HL-60/S4 treated with phorbol 12-myristate 13-acetate at 8.2 ng/mL for 4 days and 3 days (cell line): ENCODE results near the gene HSPA1A.

Experiments
- in situ Hi-C: fragments of 300-500 bp; cut with MboI; formaldehyde crosslinking; loops from 2 replicates; pipeline ENCODE4 v1.15.0; 2022; ENCODE audit warnings: low sequenced_read_pairs

Gene HSPA1A

DNA sequence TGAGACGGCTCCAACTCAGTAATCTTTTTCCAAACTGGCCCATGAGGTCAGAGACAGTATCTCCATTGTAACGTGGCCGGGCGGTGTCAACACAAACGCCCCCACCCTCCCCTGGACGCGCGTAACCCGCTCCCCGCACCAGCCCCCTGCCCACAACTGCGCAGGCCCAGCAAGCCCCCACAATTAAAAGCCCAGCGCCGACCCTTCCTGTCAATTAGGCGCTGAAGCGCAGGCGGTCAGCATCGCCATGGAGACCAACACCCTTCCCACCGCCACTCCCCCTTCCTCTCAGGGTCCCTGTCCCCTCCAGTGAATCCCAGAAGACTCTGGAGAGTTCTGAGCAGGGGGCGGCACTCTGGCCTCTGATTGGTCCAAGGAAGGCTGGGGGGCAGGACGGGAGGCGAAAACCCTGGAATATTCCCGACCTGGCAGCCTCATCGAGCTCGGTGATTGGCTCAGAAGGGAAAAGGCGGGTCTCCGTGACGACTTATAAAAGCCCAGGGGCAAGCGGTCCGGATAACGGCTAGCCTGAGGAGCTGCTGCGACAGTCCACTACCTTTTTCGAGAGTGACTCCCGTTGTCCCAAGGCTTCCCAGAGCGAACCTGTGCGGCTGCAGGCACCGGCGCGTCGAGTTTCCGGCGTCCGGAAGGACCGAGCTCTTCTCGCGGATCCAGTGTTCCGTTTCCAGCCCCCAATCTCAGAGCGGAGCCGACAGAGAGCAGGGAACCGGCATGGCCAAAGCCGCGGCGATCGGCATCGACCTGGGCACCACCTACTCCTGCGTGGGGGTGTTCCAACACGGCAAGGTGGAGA lies at the start of gene HSPA1A, which contains the start of gene HSPA1L:
Gene HSPA1A (plus strand): TSS at position 519 of the 814 bp plus-strand sequence. CDS start 214 bp downstream, at position 733.
Gene HSPA1L (minus strand): TSS at position 259 of the 814 bp plus-strand sequence. CDS start 3,311 bp downstream, outside the sequence.
- in situ Hi-C loops = no loop called here

- in situ Hi-C loops = loop anchor here (10.0 kb wide), 1 partner anchor 81 kb away; the partner anchor contains the start of gene LY6G5C
Measured at GRCh38 chr6:31765559-31765909, 49.8 kb upstream of the HSPA1A start.

- in situ Hi-C loops = loop anchor here (10.0 kb wide), 1 partner anchor 81 kb away; the partner anchor contains the start of gene LY6G5C
Measured at GRCh38 chr6:31765910-31766794, 49.2 kb upstream of the HSPA1A start.

- in situ Hi-C loops = loop anchor here (10.0 kb wide), 1 partner anchor 82 kb away; the partner anchor contains the start of gene LY6G5C
Measured at GRCh38 chr6:31767096-31767645, 48.2 kb upstream of the HSPA1A start.

DNA sequence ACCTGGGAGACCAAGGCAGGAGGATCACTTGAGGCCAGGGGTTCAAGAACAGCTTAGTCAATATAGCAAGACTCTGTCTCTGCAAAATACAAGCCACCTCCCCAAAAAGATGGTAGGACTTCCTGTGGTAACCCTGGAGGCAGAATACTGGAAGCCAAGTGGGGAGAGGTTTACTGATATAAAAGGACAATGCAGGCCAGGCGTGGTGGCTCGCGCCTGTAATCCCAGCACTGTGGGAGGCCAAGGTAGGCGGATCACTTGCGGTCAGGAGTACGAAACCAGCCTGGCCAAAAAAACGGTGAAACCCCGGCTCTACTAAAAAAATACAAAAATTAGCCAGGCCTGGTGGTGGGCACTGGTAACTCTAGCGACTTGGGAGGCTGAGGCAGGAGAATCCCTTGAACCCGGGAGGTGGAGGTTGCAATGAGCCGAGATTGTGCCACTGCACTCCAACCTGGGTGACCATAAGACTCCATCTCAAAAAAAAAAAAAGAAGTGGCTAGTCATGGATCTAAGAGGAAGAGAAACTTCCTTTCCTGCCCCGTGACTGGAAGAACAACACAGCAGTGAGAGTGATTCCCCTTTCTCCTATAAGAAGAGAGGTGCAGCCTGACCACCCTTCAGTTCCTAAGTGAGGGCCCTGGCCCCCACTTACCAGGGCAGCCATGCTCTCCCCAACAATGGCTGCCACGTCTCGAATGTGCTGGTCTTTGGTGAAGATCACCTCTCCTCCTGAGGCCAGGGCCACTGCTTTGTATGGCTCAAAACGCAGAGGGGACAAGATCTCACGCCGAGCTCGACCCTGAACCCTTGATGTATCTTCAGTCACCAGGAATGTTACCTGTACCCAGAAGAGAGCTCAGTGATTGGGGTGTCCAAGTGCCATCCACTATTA lies 46.7 kb upstream of the HSPA1A start:
- in situ Hi-C loops = loop anchor here (10.0 kb wide), 1 partner anchor 84 kb away; the partner anchor contains the start of gene LY6G5C

DNA sequence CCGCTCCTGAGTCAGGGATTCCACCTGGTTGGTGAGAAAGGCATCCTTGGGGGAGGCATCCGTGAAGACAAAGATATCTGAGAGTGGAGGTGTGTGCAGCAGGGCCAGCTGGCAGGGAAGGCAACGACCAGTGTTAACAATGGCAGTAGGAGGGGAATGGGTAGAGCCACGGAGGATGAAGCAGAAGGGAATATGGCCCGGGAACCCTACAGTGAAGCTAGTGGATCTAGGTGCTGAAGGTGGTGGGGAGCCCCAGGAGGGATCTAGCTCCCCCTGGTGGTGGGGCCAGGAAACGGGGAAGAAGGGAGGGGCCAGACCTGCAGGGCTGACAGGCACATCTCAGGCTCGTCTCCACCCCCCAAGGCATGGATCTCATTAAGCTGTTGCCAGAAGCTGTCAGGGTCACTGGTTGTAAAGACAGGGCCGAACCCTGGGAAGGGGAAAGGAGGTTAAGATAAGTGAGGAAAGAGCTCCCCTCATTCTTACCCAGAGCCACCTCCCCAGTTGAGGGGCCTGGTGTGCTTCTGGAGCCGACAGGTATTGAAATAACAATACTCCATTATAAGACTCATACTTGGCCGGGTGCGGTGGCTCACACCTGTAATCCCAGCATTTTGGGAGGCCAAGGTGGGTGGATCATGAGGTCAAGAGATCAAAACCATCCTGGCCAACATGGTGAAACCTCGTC lies 45.5 kb upstream of the HSPA1A start:
- in situ Hi-C loops = loop anchor here (10.0 kb wide), 1 partner anchor 85 kb away; the partner anchor contains the start of gene LY6G5C

DNA sequence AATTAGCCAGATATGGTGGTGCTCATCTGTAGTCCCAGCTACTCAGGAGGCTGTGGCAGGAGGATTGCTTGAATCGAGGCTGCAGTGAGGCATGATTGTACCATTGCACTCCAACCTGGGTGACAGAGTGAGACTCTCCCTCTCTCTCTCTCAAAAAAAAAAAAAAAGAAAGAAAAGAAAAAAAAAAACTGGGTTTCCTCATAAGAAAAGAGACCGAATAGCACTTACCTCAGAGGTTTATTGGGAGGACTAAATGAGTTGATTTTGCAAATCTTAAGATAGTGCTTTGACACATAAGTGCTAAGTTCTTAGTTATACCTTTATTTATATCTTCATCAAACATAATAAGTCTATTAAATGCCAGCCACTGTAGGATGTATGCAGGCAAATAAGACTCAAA lies 44.5 kb upstream of the HSPA1A start:
- in situ Hi-C loops = no loop called here

DNA sequence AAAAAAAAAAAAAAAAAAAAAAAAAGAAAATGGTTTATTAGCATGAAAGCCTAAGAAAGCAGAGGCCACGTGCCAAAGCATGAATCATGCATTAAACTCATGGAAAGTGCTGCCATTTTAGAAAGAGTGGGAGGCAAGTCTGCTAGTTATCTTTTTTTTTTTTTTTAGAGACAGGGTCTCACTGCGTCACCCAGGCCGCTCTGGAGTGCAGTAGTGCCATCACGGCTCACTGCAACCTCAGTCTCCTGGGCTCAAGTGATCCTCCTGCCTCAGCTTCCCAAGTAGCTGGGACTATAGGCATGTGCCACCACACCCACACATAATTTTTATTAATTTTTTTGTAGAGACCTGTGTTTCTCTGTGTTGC lies 43.4 kb upstream of the HSPA1A start:
- in situ Hi-C loops = no loop called here

DNA sequence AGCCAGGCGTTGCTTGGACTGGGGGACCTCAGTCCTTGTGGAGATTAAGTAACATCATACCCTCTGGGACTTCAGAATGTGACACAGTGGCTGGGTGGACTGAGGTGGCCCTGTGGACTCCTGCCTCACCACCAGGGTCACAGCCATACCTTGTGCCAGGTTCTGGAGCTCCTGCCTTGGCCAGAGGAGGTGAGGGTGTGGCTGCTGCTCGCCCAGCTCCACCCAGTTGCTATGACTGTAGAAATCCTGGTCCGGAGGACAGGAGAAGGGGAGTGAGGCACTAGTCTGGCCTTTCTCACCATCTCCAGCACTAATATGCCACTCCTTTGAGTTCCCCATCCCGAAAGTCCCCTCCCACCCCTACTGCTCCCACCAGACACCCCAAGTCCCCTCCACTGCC lies 40.2 kb upstream of the HSPA1A start:
- in situ Hi-C loops = no loop called here

- in situ Hi-C loops = no loop called here
Measured at GRCh38 chr6:31775633-31776484, 39.5 kb upstream of the HSPA1A start.

DNA sequence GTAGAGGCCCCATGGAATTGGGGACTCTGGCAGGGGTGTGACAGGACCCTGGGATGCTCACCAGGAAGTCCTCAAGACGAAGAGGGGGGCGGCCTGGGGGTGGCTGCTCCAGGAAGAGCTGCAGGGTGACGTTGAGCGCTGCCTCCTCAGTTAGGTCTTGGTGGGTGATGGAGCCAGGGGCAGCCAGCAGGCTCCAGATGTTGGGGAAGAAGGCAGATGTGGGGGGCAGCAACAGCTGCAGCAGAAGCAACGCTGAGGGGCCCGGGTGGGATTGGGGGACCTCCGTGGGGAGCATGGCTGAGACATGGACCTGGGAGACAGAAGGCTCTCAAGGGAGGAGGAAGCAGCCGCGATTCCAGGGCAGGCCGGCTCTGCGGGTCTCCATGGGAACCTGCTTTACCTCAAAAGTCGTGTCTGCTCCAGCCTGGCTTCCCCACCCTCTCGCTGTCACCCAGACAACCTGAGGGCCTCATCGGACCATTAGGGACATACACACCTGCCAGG lies 38.8 kb upstream of the HSPA1A start:
- in situ Hi-C loops = no loop called here

- in situ Hi-C loops = no loop called here
Measured at GRCh38 chr6:31776989-31777666, 38.2 kb upstream of the HSPA1A start, which contains the start of gene VWA7. Gene VWA7 (minus strand): TSS chr6:31777328. CDS start chr6:31776779, 549 bp downstream.

- in situ Hi-C loops = no loop called here
Measured at GRCh38 chr6:31777667-31778050, 37.7 kb upstream of the HSPA1A start.

DNA sequence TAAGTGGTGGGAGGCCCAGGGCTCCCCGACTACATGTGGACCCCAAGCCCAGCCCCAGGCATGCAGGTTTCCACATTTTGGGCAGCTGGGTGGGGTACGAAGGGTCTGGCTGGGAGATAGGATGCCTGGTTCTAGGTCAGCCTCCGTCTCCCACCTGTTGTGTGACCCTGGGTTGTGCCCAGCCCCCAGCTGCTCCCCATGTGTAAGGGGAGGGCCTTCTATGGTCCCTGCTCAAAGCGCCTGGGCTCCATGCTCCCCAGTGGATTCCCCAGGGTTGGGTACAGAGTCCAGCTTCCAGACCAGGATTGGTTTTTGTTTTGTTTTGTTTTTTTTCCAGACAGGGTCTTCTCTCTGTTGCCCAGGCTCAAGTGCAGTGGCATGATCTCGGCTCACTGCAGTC lies 37.1 kb upstream of the HSPA1A start:
- in situ Hi-C loops = no loop called here

GRCh38 chr6:31778999-31779885 lies 36.1 kb upstream of the HSPA1A start:
- in situ Hi-C loops = no loop called here

DNA sequence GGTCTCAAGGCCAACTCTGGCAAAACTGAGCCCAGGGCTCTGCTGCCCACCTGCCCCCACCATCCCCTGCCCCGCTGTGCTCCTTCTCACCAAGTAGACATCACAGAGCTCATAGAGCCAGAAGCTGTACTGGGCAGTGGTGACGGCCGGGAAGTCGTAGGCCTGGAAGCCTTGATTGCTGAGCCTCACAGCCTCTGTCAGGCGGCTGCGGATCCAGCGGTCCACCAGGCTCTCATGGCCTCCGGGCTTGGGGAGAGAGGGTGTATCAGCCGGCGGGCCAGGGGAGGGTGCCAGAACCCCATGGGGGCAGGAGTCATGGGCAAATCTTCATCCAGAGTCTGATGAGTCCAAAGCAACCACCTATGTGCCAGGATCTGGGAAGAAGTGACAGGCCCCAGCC lies 35.4 kb upstream of the HSPA1A start:
- in situ Hi-C loops = no loop called here
